K562 (cell line): ENCODE data around the gene TEX53. TPM values are rescaled to one million over a fixed set of nuclear protein-coding genes. Genes with fewer than 3 reads are reported as not detected.

Experiments
- ARHGAP35 ChIP-seq: fragments of 450-650 bp; IDR thresholded peaks from 2 replicates; pipeline ENCODE4 v1.6.1; 2018; ENCODE audit not compliant: partially characterized antibody
- BRD4 ChIP-seq: fragments of 200-600 bp; sonication (generic); IDR thresholded peaks from 2 replicates; pipeline ENCODE4 v1.6.1; 2017; ENCODE audit warnings: inconsistent platforms
- CC2D1A ChIP-seq: fragments of 450-650 bp; IDR thresholded peaks from 2 replicates; pipeline ENCODE4 v1.6.1; 2017; ENCODE audit warnings: mild to moderate bottlenecking
- DACH1 ChIP-seq: fragments of 450-650 bp; IDR thresholded peaks from 2 replicates; pipeline ENCODE4 v1.6.1; 2018; ENCODE audit not compliant: partially characterized antibody
- E2F8 ChIP-seq: fragments of 450-650 bp; IDR thresholded peaks from 2 replicates; pipeline ENCODE4 v1.7.1; 2018; ENCODE audit warnings: mild to moderate bottlenecking, low read depth; ENCODE audit not compliant: partially characterized antibody
- HMG20A ChIP-seq: fragments of 450-650 bp; formaldehyde crosslinking; conservative IDR thresholded peaks from 2 replicates; pipeline ENCODE4 v1.4.0; 2020; ENCODE audit warnings: mild to moderate bottlenecking, mixed read lengths
- HMGXB4 ChIP-seq: sonication (generic); formaldehyde crosslinking; IDR thresholded peaks from 2 replicates; pipeline ENCODE4 v1.8.1; 2023; ENCODE audit warnings: mild to moderate bottlenecking, missing genetic modification reagents
- IRF9 ChIP-seq: fragments of 450-650 bp; IDR thresholded peaks from 2 replicates; pipeline ENCODE4 v1.6.1; 2016; ENCODE audit warnings: missing biosample characterization, missing genetic modification characterization
- KDM5B ChIP-seq: fragments of 200-600 bp; sonication (generic); IDR thresholded peaks from 2 replicates; pipeline ENCODE4 v1.6.1; 2012; ENCODE audit warnings: low read depth, mild to moderate bottlenecking, moderate library complexity, low read length, control low read depth, inconsistent platforms; ENCODE audit not compliant: insufficient replicate concordance
- NCOA4 ChIP-seq: fragments of 450-650 bp; IDR thresholded peaks from 2 replicates; pipeline ENCODE4 v1.6.1; 2018; ENCODE audit warnings: mild to moderate bottlenecking; ENCODE audit not compliant: partially characterized antibody
- POLR3A ChIP-seq: IDR thresholded peaks from 2 replicates; pipeline ENCODE4 v1.6.1; 2011; ENCODE audit warnings: borderline replicate concordance, mild to moderate bottlenecking, moderate library complexity; ENCODE audit not compliant: insufficient read length, insufficient read depth; ENCODE audit errors: extremely low read depth
- POLR3G ChIP-seq: IDR thresholded peaks from 2 replicates; pipeline ENCODE4 v1.6.1; 2011; ENCODE audit not compliant: insufficient read length, insufficient replicate concordance; ENCODE audit errors: extremely low read depth
- RFX1 ChIP-seq: fragments of 450-650 bp; IDR thresholded peaks from 2 replicates; pipeline ENCODE4 v1.6.1; 2016; ENCODE audit warnings: mild to moderate bottlenecking, moderate library complexity
- RNF2 ChIP-seq: sonication (generic); IDR thresholded peaks from 2 replicates; pipeline ENCODE4 v1.6.1; 2016
- SUPT5H ChIP-seq: fragments of 450-650 bp; IDR thresholded peaks from 2 replicates; pipeline ENCODE4 v1.6.1; 2016
- ZBTB8A ChIP-seq: fragments of 450-650 bp; IDR thresholded peaks from 2 replicates; pipeline ENCODE4 v1.6.1; 2018; ENCODE audit warnings: mild to moderate bottlenecking, moderate library complexity; ENCODE audit not compliant: partially characterized antibody
- ZNF3 ChIP-seq: fragments of 250-450 bp; sonication (Bioruptor Pico); IDR thresholded peaks from 2 replicates; pipeline ENCODE4 v1.5.0; 2021; ENCODE audit warnings: mild to moderate bottlenecking, moderate library complexity
- ZNF644 ChIP-seq: fragments of 200-800 bp; sonication (Bioruptor generic); IDR thresholded peaks from 2 replicates; pipeline ENCODE4 v1.6.1; 2016; ENCODE audit warnings: low read depth, missing genetic modification characterization, missing compliant biosample characterization
- polyA plus RNA-seq, 8 experiments: library from polyadenylated mRNA; depleted of rRNA in 4 of 8; stranded (reverse) in 5 of 8; unstranded in 3 of 8; fragments of >200 nt; fragmentation: Nextera tagmentation in 2 of 8; fragmentation: Illumina TruSeq in 1 of 8; extraction: Ambion mirVana in 2 of 8; extraction: Trizol in 1 of 8; gene quantifications; 2 replicates each; pipeline versions ENCODE4 v1.2.1 to v1.2.3, GENCODE V29; 2011 to 2014; ENCODE audit warnings: inconsistent platforms in 1 of 8, missing spikeins in 1 of 8
- total RNA-seq, 7 experiments: library from RNA; depleted of rRNA in 6 of 7; stranded (reverse); fragments of >200 nt in 6 of 7; fragmentation: Illumina TruSeq in 2 of 7; extraction: Trizol in 2 of 7; gene quantifications; 2 replicates each; pipeline versions ENCODE4 v1.2.1 to v1.2.3, GENCODE V29; 2011 to 2021; ENCODE audit warnings: low replicate concordance in 1 of 7
- TF ChIP-seq, protein P1 (sequence below): conservative IDR thresholded peaks from 2 replicates; pipeline ENCODE4 v1.6.1; 2011; ENCODE audit warnings: low read depth, mild to moderate bottlenecking, low read length; ENCODE audit not compliant: control insufficient read depth
- TF ChIP-seq, protein P2 (sequence below): fragments of 250-450 bp; sonication (Bioruptor Pico); IDR thresholded peaks from 2 replicates; pipeline ENCODE4 v1.8.0; 2022; ENCODE audit warnings: moderate library complexity, mild to moderate bottlenecking, inconsistent platforms

Gene TEX53
- total and polyA plus RNA-seq, 9 of the 15 experiments (the other 6 are each of a cell fraction or from before 2014, with no cell fraction given), result not detected

GRCh38 chr9:114653556-114654159 lies 3.9 kb downstream of the TEX53 start (continued):
- TF ChIP-seq E2F8 (peak; percentile 47), ZNF644 (tag) (no peak), ZBTB8A (no peak), HMG20A (no peak), SUPT5H (no peak), RFX1 (no peak), POLR3G (no peak), KDM5B (no peak), BRD4 (no peak), DACH1 (no peak), CC2D1A (peak; percentile 75; the same call in 1 of the 2 replicates), POLR3A (no peak), IRF9 (tag) (no peak), RNF2 (no peak), ZNF3 (CRISPR knock-in tag) (no peak), ARHGAP35 (no peak), HMGXB4 (CRISPR knock-in tag) (no peak), NCOA4 (no peak)
- TF ChIP-seq, protein P1, sequence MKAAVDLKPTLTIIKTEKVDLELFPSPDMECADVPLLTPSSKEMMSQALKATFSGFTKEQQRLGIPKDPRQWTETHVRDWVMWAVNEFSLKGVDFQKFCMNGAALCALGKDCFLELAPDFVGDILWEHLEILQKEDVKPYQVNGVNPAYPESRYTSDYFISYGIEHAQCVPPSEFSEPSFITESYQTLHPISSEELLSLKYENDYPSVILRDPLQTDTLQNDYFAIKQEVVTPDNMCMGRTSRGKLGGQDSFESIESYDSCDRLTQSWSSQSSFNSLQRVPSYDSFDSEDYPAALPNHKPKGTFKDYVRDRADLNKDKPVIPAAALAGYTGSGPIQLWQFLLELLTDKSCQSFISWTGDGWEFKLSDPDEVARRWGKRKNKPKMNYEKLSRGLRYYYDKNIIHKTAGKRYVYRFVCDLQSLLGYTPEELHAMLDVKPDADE, result no peak
- TF ChIP-seq, protein P2, sequence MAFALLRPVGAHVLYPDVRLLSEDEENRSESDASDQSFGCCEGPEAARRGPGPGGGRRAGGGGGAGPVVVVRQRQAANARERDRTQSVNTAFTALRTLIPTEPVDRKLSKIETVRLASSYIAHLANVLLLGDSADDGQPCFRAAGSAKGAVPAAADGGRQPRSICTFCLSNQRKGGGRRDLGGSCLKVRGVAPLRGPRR (CRISPR knock-in tag), result no peak
